Peyer's patch (tissue), 4 donors: ENCODE measurements around the gene OR6V1. TPM values are rescaled to one million over a fixed set of nuclear protein-coding genes. Genes with fewer than 3 reads are reported as not detected.

ENCODE experiments used
- DNase-seq, 3 donors: peaks; one replicate each; pipeline ENCODE4 v3.0.0-alpha.2; 2017 to 2019
- H3K27ac ChIP-seq, 4 donors: fragments of 200-600 bp; sonication (generic); one replicate each; pipeline ENCODE4 v1.5.1; 2016 to 2019
- H3K27me3 ChIP-seq, 2 donors: fragments of 200-600 bp; sonication (generic); one replicate each; pipeline ENCODE4 v1.5.1; 2019
- H3K36me3 ChIP-seq, 3 donors: fragments of 200-600 bp; sonication (generic); one replicate each; pipeline ENCODE4 v1.5.1; 2016 to 2019
- H3K4me1 ChIP-seq, 4 donors: fragments of 200-600 bp; sonication (generic); one replicate each; pipeline ENCODE4 v1.5.1; 2016 to 2019
- H3K4me3 ChIP-seq, 4 donors: fragments of 200-600 bp; sonication (generic); 1 replicate in 3 of 4; 2 replicates in 1 of 4; pipeline ENCODE4 v1.5.1; 2016 to 2019; ENCODE audit warnings: mild to moderate bottlenecking in 1 of 4
- H3K9me3 ChIP-seq, 4 donors: fragments of 200-600 bp; sonication (generic); one replicate each; pipeline ENCODE4 v1.5.1; 2016 to 2019; ENCODE audit warnings: mild to moderate bottlenecking in 1 of 4
- POLR2A ChIP-seq, 2 donors: fragments of 450-650 bp; IDR thresholded peaks; one replicate each; pipeline ENCODE4 v1.5.1; 2017; ENCODE audit warnings: antibody characterized with exemption in 2 of 2, mild to moderate bottlenecking in 2 of 2, moderate library complexity in 2 of 2
- total RNA-seq, 4 donors: library from RNA; depleted of rRNA; stranded (reverse); fragments of >200 nt; gene quantifications; one replicate each; pipeline ENCODE4 v1.1.0, GENCODE V29; 2016
- TF ChIP-seq, protein P1 (sequence below), 6 experiments: fragments of 450-650 bp in 4 of 6; fragments of 200-600 bp in 2 of 6; sonication (generic) in 1 of 6; IDR thresholded peaks; one replicate each; pipeline ENCODE4 v1.5.1; 2017 to 2019; ENCODE audit warnings: antibody characterized with exemption in 6 of 6, mild to moderate bottlenecking in 3 of 6, moderate library complexity in 1 of 6

OR6V1 gene
- total RNA-seq, 4 donors from 2014 or later = not detected

- no peaks in the 10 kb centered on the region for H3K36me3 ChIP-seq
- no peaks in the 10 kb centered on the region for H3K9me3 ChIP-seq
- H3K27me3 ChIP-seq = no peaks in the 10 kb centered on the region
- TF ChIP-seq, protein P1, sequence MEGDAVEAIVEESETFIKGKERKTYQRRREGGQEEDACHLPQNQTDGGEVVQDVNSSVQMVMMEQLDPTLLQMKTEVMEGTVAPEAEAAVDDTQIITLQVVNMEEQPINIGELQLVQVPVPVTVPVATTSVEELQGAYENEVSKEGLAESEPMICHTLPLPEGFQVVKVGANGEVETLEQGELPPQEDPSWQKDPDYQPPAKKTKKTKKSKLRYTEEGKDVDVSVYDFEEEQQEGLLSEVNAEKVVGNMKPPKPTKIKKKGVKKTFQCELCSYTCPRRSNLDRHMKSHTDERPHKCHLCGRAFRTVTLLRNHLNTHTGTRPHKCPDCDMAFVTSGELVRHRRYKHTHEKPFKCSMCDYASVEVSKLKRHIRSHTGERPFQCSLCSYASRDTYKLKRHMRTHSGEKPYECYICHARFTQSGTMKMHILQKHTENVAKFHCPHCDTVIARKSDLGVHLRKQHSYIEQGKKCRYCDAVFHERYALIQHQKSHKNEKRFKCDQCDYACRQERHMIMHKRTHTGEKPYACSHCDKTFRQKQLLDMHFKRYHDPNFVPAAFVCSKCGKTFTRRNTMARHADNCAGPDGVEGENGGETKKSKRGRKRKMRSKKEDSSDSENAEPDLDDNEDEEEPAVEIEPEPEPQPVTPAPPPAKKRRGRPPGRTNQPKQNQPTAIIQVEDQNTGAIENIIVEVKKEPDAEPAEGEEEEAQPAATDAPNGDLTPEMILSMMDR (IDR thresholded peaks at IDR 0.05) = no peak
- no peak for TF ChIP-seq POLR2A (IDR thresholded peaks at IDR 0.05)
- no peak overlapping the region for H3K27ac ChIP-seq
- H3K4me3 ChIP-seq = no peak overlapping the region
- DNase-seq = no peak
- H3K4me1 ChIP-seq = no peaks in the 10 kb centered on the region
Observed at GRCh38 chr7:143054621-143055020, 2.5 kb downstream of the OR6V1 start.

DNA sequence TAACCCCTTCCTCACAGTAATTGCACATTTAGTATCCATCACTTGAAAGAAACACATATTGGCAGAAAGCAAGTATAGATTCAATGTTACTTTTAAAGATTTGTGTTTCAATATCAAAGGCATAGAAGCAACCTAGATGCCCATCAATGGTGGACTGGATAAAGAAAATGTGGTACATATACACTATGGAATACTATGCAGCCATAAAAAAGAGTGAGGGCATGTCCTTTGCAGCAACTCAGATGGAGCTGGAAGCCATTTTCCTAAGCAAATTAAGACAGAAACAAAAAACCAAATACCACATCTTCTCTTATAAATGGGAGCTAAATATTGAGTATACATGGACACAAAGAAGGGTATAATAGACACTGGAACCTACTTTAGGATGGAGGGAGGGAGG, 3.6 kb downstream of the OR6V1 start:
- Histone ChIP-seq H3K4me3 (no peak overlapping the region), H3K27me3 (no peaks in the 10 kb centered on the region), H3K9me3 (no peaks in the 10 kb centered on the region), H3K36me3 (no peaks in the 10 kb centered on the region), H3K27ac (no peak overlapping the region), H3K4me1 (no peaks in the 10 kb centered on the region)
- no peak for DNase-seq
- no peak for TF ChIP-seq POLR2A (IDR thresholded peaks at IDR 0.05)
- TF ChIP-seq, protein P1 (IDR thresholded peaks at IDR 0.05) = no peak

DNA sequence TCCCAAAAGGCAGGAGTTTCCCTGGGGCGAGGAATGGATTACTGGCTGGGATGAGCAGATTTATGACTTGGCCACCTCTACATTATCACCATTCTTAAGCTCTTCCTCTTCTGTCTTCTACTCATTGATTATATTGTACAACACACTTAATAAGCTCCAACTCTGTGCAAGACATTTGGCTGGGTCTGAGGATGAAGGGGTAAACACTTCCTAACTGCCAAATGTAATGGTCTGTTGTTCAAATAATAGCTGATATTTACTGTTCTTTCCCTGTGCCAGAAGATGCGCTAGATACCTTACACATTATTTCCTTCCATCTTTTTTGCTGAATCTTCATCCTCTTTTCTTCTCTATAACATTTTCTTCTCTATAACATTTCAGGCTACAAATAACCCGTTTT, 11.6 kb downstream of the OR6V1 start:
- Histone ChIP-seq H3K9me3 (no peaks in the 10 kb centered on the region), H3K36me3 (no peaks in the 10 kb centered on the region), H3K4me3 (no peak overlapping the region), H3K27me3 (no peaks in the 10 kb centered on the region), H3K4me1 (no peaks in the 10 kb centered on the region), H3K27ac (no peak overlapping the region)
- no peak for DNase-seq
- no peak for TF ChIP-seq POLR2A (IDR thresholded peaks at IDR 0.05)
- TF ChIP-seq, protein P1 (IDR thresholded peaks at IDR 0.05) = no peak

GRCh38 chr7:143068446-143068845, 16.3 kb downstream of the OR6V1 start:
- DNase-seq = no peak
- Histone ChIP-seq H3K27me3 (no peaks in the 10 kb centered on the region), H3K4me1 (no peaks in the 10 kb centered on the region), H3K36me3 (no peaks in the 10 kb centered on the region), H3K4me3 (no peak overlapping the region), H3K9me3 (no peaks in the 10 kb centered on the region), H3K27ac (no peak overlapping the region)
- TF ChIP-seq, protein P1 (IDR thresholded peaks at IDR 0.05) = no peak
- no peak for TF ChIP-seq POLR2A (IDR thresholded peaks at IDR 0.05)

DNA sequence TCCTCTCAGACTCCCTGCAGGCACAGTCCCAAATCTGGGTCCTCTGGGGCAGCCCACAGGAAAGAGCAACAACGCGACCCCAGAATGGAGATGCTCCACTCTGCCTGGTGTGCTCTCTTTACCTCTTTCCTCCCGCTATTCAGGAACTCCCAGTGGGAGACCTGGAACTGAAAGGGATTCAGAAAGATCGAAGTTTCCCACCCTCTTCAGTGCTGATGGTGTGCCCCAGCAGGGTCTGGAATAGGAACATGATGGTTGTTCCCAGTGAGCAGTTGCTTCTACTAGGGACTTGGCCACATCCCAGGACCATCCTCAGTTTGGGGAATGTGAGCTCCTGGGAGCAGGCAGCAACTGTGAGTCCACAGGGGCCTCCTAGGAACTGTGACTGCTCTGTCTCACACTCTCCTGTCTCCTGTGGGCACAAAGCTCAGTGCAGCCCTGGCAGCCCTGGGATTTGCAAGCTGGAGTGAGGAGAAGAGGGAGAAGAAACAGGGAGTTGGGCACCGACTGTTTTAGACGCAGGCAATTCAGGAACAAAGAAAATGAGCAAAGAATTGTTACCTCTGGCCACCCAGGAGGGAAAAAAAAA, 17.9 kb downstream of the OR6V1 start:
- no peak for TF ChIP-seq POLR2A (IDR thresholded peaks at IDR 0.05)
- TF ChIP-seq, protein P1 (IDR thresholded peaks at IDR 0.05) = no peak
- Histone ChIP-seq H3K36me3 (no peaks in the 10 kb centered on the region), H3K27ac (no peak overlapping the region), H3K9me3 (no peaks in the 10 kb centered on the region), H3K4me3 (no peak overlapping the region), H3K4me1 (no peaks in the 10 kb centered on the region), H3K27me3 (no peaks in the 10 kb centered on the region)
- DNase-seq = no peak

GRCh38 chr7:143073556-143073955, 21.4 kb downstream of the OR6V1 start:
- TF ChIP-seq POLR2A (IDR thresholded peaks at IDR 0.05) = no peak
- TF ChIP-seq, protein P1 (IDR thresholded peaks at IDR 0.05) = no peak
- Histone ChIP-seq H3K27ac (no peak overlapping the region), H3K4me1 (no peaks in the 10 kb centered on the region), H3K4me3 (no peak overlapping the region), H3K36me3 (no peaks in the 10 kb centered on the region), H3K9me3 (no peaks in the 10 kb centered on the region), H3K27me3 (no peaks in the 10 kb centered on the region)
- DNase-seq = no peak
